K562 (cell line): ENCODE measurements around the gene NPAS3. TPM values are rescaled to one million over a fixed set of nuclear protein-coding genes. Genes with fewer than 3 reads are reported as not detected.

Experiments
- ATAC-seq: fragments of 200-7000 bp; cut with Tn5 transposase; 3 replicates; pipeline ENCODE4 v1.9.1; 2020; ENCODE audit warnings: moderate library complexity
- BruUV-seq: library from RNA; stranded (reverse); fragments of 400-500 nt; replicated peaks from 2 replicates; lab custom pipeline; 2021; lab: Mats Ljungman, UMichigan
- CTCF ChIA-PET: fragments of 300-600 bp; formaldehyde crosslinking; extraction: SDS; loops from one replicate; lab custom pipeline; 2021; ENCODE audit warnings: low intra/inter-chr PET ratio; lab: Yijun Ruan, JAX
- POLR2A ChIA-PET: fragments of 300-600, 350-650 bp; sonication (Branson Sonifier 250); formaldehyde crosslinking; extraction: SDS; loops from one replicate; lab custom pipeline; 2021; ENCODE audit warnings: antibody characterized with exemption, inconsistent platforms; lab: Yijun Ruan, JAX
- DNase-seq, 4 experiments: peaks; one replicate each; pipeline versions ENCODE4 v3.0.0 to v3.0.0-alpha.2; 2011 to 2018; ENCODE audit warnings: low spot score in 3 of 4, mixed read lengths in 3 of 4; ENCODE audit errors: extremely low read depth in 1 of 4
- FAIRE-seq: peaks from 2 replicates; lab custom pipeline; 2011; peaks lifted over from hg19 to GRCh38; lab: Jason Lieb, UNC
- H2AFZ ChIP-seq: 2 replicates; pipeline ENCODE4 v1.6.0; 2011; ENCODE audit warnings: low read depth, low read length, control low read depth, inconsistent platforms
- H3K27ac ChIP-seq: fragments of 200-600 bp; 3 replicates; pipeline ENCODE4 v1.8.0; 2011; ENCODE audit warnings: low read depth, mild to moderate bottlenecking, control low read depth, inconsistent platforms, low read length, moderate library complexity, mixed read lengths; ENCODE audit errors: extremely low read depth
- H3K27me3 ChIP-seq, 2 experiments: fragments of 300-600 bp in 1 of 2; 2 replicates in 1 of 2; 3 replicates in 1 of 2; pipeline versions ENCODE4 v1.6.0 to v1.8.0; 2011; ENCODE audit warnings: inconsistent platforms in 2 of 2, low read length in 2 of 2, mild to moderate bottlenecking in 1 of 2, mixed read lengths in 1 of 2, moderate library complexity in 1 of 2; ENCODE audit not compliant: control insufficient read depth in 2 of 2, insufficient read depth in 2 of 2
- H3K36me3 ChIP-seq: fragments of 300-600 bp; 3 replicates; pipeline ENCODE4 v1.8.0; 2011; ENCODE audit warnings: mild to moderate bottlenecking, low read length, inconsistent platforms; ENCODE audit not compliant: control insufficient read depth, insufficient read depth
- H3K4me1 ChIP-seq, 2 experiments: fragments of 200-600 bp in 1 of 2; replicated peaks in 1 of 2; 2 replicates in 1 of 2; 3 replicates in 1 of 2; pipeline versions ENCODE4 v1.5.1 to v1.8.0; 2011; ENCODE audit warnings: inconsistent platforms in 2 of 2, low read length in 2 of 2, mild to moderate bottlenecking in 1 of 2, mixed read lengths in 1 of 2, moderate library complexity in 1 of 2; ENCODE audit not compliant: control insufficient read depth in 2 of 2, insufficient read depth in 2 of 2
- H3K4me2 ChIP-seq: 2 replicates; pipeline ENCODE4 v1.6.1; 2011; ENCODE audit warnings: low read length, control low read depth, inconsistent platforms, mixed read lengths; ENCODE audit not compliant: insufficient read depth
- H3K4me3 ChIP-seq: fragments of 200-600 bp; sonication (generic), shearing (Covaris generic); 2 replicates; pipeline ENCODE4 v1.5.1; 2016; ENCODE audit warnings: control low read depth, inconsistent platforms
- H3K79me2 ChIP-seq: fragments of 200-600 bp; 3 replicates; pipeline ENCODE4 v1.8.0; 2011; ENCODE audit warnings: low read length, inconsistent platforms; ENCODE audit not compliant: control insufficient read depth, insufficient read depth
- H3K9ac ChIP-seq, 2 experiments: 2 replicates each; pipeline versions ENCODE4 v1.6.0 to v1.6.1; 2011; ENCODE audit warnings: low read depth in 2 of 2, low read length in 2 of 2, control low read depth in 1 of 2, inconsistent platforms in 1 of 2, mild to moderate bottlenecking in 1 of 2, mixed read lengths in 1 of 2; ENCODE audit not compliant: insufficient read depth in 1 of 2
- H3K9me1 ChIP-seq: one replicate; pipeline ENCODE4 v1.6.0; 2011; ENCODE audit warnings: inconsistent platforms, mild to moderate bottlenecking, low read length, moderate library complexity; ENCODE audit not compliant: control insufficient read depth, insufficient read depth
- H3K9me3 ChIP-seq: replicated peaks from 2 replicates; pipeline ENCODE4 v1.5.1; 2011; ENCODE audit warnings: low read depth, low read length, inconsistent platforms; ENCODE audit not compliant: control insufficient read depth, insufficient read depth
- H4K20me1 ChIP-seq: replicated peaks from 2 replicates; pipeline ENCODE4 v1.6.1; 2011; ENCODE audit warnings: low read length, inconsistent platforms, mixed read lengths; ENCODE audit not compliant: control insufficient read depth, insufficient read depth
- ARID2 ChIP-seq: fragments of 450-650 bp; IDR thresholded peaks from 2 replicates; pipeline ENCODE4 v1.6.1; 2017; ENCODE audit warnings: antibody characterized with exemption, mild to moderate bottlenecking
- ARNT ChIP-seq, 2 experiments: fragments of 450-650 bp; IDR thresholded peaks; 2 replicates each; pipeline ENCODE4 v1.6.1; 2016; ENCODE audit warnings: mild to moderate bottlenecking in 1 of 2
- CREB1 ChIP-seq, 2 experiments: sonication (generic) in 1 of 2; formaldehyde crosslinking in 1 of 2; IDR thresholded peaks; 2 replicates each; pipeline versions ENCODE4 v1.6.1 to v1.8.0; 2012 to 2022; ENCODE audit warnings: inconsistent platforms in 1 of 2, mild to moderate bottlenecking in 1 of 2, missing genetic modification reagents in 1 of 2, moderate library complexity in 1 of 2
- EP300 ChIP-seq: IDR thresholded peaks from 2 replicates; pipeline ENCODE4 v1.6.1; 2012; ENCODE audit warnings: low read length, improper control_type of control experiment
- NR4A1 ChIP-seq, 2 experiments: fragments of 250-450 bp in 1 of 2; fragments of 450-650 bp in 1 of 2; sonication (Bioruptor Pico) in 1 of 2; IDR thresholded peaks; 2 replicates each; pipeline versions ENCODE4 v1.4.0 to v1.6.1; 2016 to 2020; ENCODE audit warnings: mild to moderate bottlenecking in 2 of 2, missing compliant biosample characterization in 1 of 2, missing genetic modification characterization in 1 of 2, moderate library complexity in 1 of 2
- SPI1 ChIP-seq: IDR thresholded peaks from 2 replicates; pipeline ENCODE4 v1.6.1; 2011; ENCODE audit warnings: low read depth, low read length, control low read depth, borderline replicate concordance
- TAF1 ChIP-seq: IDR thresholded peaks from 2 replicates; pipeline ENCODE4 v1.6.1; 2011; ENCODE audit warnings: mild to moderate bottlenecking, low read length, moderate library complexity; ENCODE audit not compliant: insufficient read depth, control insufficient read depth, severe bottlenecking; ENCODE audit errors: extremely low read depth
- ZNF347 ChIP-seq: fragments of 450-650 bp; formaldehyde crosslinking; IDR thresholded peaks from 2 replicates; pipeline ENCODE4 v1.4.0; 2020; ENCODE audit warnings: low read depth, mild to moderate bottlenecking, moderate library complexity
- WGBS: fragments of 100-300 bp; shearing (Covaris generic); methylation state at CpG from one replicate; pipeline ENCODE4 v1.1.6; 2016; ENCODE audit warnings: low coverage, mixed read lengths; ENCODE audit not compliant: insufficient coverage; ENCODE audit errors: missing lambda C conversion rate; 5-methylcytosine and 5-hydroxymethylcytosine counted together
- in situ Hi-C: fragments of 300-500 bp; cut with MboI; formaldehyde crosslinking; loops from 4 replicates; pipeline ENCODE4 v1.15.0; 2018; ENCODE audit warnings: inconsistent platforms, mixed read lengths
- intact Hi-C: fragments of 100-400 bp; cut with micrococcal nuclease; formaldehyde crosslinking; loops from 2 replicates; pipeline ENCODE4 v1.14.2; 2022
- polyA plus RNA-seq, 8 experiments: library from polyadenylated mRNA; depleted of rRNA in 4 of 8; stranded (reverse) in 5 of 8; unstranded in 3 of 8; fragments of >200 nt; fragmentation: Nextera tagmentation in 2 of 8; fragmentation: Illumina TruSeq in 1 of 8; extraction: Ambion mirVana in 2 of 8; extraction: Trizol in 1 of 8; gene quantifications; 2 replicates each; pipeline versions ENCODE4 v1.2.1 to v1.2.3, GENCODE V29; 2011 to 2014; ENCODE audit warnings: inconsistent platforms in 1 of 8, missing spikeins in 1 of 8
- total RNA-seq, 7 experiments: library from RNA; depleted of rRNA in 6 of 7; stranded (reverse); fragments of >200 nt in 6 of 7; fragmentation: Illumina TruSeq in 2 of 7; extraction: Trizol in 2 of 7; gene quantifications; 2 replicates each; pipeline versions ENCODE4 v1.2.1 to v1.2.3, GENCODE V29; 2011 to 2021; ENCODE audit warnings: low replicate concordance in 1 of 7
- TF ChIP-seq, protein P1 (sequence below): fragments of 450-650 bp; formaldehyde crosslinking; IDR thresholded peaks from 2 replicates; pipeline ENCODE4 v1.4.0; 2020; ENCODE audit warnings: mild to moderate bottlenecking, mixed read lengths
- TF ChIP-seq, protein P2 (sequence below): fragments of 200-600 bp; sonication (generic); IDR thresholded peaks from one replicate; pipeline ENCODE4 v1.6.1; 2012; ENCODE audit warnings: mild to moderate bottlenecking, low read depth, low read length, inconsistent platforms

The NPAS3 gene
- total and polyA plus RNA-seq, 9 of the 15 experiments (the other 6 are each of a cell fraction or from before 2014, with no cell fraction given), result 0.04 TPM; not detected in 8

DNA sequence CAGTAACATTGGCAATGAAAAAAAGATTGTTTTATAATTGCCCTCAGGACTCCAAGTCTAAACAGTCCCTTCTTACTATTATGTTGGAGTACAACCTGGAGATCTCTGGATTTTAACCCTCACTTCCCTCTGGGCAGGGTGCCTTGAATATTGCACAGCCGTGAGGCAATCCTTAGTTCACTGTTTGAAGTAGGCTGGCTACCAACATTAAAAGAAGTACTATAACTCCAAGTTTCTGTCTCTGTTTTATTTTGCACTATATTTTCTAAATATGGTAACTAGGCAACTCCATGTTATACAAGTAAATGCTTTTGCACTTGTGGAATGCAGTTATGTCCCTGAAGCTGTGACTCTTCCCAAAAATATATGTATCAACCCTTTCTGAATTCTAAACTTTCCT is 521.5 kb downstream of the NPAS3 start:
- H3K4me3 ChIP-seq, result no peak overlapping the region
- no peak overlapping the region for H3K4me2 ChIP-seq
- no peak for FAIRE-seq
- H4K20me1 ChIP-seq, result no peaks in the 10 kb centered on the region
- no peaks in the 10 kb centered on the region for H3K9me3 ChIP-seq
- in situ Hi-C loops, result no loop called here
- no peak for DNase-seq
- H3K27me3 ChIP-seq, result peaks cover 0 to 4% of the 10 kb centered on the region in 2 experiments; a peak in 2 of 5 replicates
- H2AFZ ChIP-seq, result no peak overlapping the region
- H3K36me3 ChIP-seq, result no peaks in the 10 kb centered on the region
- 10% methylated on average over 1 of the region's 1 CpG for WGBS
- no peaks in the 10 kb centered on the region for H3K9me1 ChIP-seq
- intact Hi-C loops, result no loop called here
- POLR2A ChIA-PET, result no interaction called here
- no peaks in the 10 kb centered on the region for H3K4me1 ChIP-seq
- no peaks in the 10 kb centered on the region for H3K79me2 ChIP-seq
- H3K9ac ChIP-seq, result no peak overlapping the region
- ATAC-seq, result no peak
- H3K27ac ChIP-seq, result no peak overlapping the region
- BruUV-seq, result no TSS peak
- CTCF ChIA-PET, result no interaction called here
- TF ChIP-seq, protein P1, sequence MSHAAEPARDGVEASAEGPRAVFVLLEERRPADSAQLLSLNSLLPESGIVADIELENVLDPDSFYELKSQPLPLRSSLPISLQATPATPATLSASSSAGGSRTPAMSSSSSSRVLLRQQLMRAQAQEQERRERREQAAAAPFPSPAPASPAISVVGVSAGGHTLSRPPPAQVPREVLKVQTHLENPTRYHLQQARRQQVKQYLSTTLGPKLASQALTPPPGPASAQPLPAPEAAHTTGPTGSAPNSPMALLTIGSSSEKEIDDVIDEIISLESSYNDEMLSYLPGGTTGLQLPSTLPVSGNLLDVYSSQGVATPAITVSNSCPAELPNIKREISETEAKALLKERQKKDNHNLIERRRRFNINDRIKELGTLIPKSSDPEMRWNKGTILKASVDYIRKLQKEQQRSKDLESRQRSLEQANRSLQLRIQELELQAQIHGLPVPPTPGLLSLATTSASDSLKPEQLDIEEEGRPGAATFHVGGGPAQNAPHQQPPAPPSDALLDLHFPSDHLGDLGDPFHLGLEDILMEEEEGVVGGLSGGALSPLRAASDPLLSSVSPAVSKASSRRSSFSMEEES (CRISPR knock-in tag), result no peak
- TF ChIP-seq TAF1 (no peak), SPI1 (no peak), ZNF347 (no peak), ARID2 (no peak), NR4A1 (CRISPR knock-in tag; IDR thresholded peaks at IDR 0.05) (no peak), NR4A1 (tag; IDR thresholded peaks at IDR 0.05) (no peak), CREB1 (IDR thresholded peaks at IDR 0.05) (no peak), CREB1 (CRISPR knock-in tag; IDR thresholded peaks at IDR 0.05) (no peak), EP300 (no peak), ARNT (IDR thresholded peaks at IDR 0.05) (no peak)
- TF ChIP-seq, protein P2, sequence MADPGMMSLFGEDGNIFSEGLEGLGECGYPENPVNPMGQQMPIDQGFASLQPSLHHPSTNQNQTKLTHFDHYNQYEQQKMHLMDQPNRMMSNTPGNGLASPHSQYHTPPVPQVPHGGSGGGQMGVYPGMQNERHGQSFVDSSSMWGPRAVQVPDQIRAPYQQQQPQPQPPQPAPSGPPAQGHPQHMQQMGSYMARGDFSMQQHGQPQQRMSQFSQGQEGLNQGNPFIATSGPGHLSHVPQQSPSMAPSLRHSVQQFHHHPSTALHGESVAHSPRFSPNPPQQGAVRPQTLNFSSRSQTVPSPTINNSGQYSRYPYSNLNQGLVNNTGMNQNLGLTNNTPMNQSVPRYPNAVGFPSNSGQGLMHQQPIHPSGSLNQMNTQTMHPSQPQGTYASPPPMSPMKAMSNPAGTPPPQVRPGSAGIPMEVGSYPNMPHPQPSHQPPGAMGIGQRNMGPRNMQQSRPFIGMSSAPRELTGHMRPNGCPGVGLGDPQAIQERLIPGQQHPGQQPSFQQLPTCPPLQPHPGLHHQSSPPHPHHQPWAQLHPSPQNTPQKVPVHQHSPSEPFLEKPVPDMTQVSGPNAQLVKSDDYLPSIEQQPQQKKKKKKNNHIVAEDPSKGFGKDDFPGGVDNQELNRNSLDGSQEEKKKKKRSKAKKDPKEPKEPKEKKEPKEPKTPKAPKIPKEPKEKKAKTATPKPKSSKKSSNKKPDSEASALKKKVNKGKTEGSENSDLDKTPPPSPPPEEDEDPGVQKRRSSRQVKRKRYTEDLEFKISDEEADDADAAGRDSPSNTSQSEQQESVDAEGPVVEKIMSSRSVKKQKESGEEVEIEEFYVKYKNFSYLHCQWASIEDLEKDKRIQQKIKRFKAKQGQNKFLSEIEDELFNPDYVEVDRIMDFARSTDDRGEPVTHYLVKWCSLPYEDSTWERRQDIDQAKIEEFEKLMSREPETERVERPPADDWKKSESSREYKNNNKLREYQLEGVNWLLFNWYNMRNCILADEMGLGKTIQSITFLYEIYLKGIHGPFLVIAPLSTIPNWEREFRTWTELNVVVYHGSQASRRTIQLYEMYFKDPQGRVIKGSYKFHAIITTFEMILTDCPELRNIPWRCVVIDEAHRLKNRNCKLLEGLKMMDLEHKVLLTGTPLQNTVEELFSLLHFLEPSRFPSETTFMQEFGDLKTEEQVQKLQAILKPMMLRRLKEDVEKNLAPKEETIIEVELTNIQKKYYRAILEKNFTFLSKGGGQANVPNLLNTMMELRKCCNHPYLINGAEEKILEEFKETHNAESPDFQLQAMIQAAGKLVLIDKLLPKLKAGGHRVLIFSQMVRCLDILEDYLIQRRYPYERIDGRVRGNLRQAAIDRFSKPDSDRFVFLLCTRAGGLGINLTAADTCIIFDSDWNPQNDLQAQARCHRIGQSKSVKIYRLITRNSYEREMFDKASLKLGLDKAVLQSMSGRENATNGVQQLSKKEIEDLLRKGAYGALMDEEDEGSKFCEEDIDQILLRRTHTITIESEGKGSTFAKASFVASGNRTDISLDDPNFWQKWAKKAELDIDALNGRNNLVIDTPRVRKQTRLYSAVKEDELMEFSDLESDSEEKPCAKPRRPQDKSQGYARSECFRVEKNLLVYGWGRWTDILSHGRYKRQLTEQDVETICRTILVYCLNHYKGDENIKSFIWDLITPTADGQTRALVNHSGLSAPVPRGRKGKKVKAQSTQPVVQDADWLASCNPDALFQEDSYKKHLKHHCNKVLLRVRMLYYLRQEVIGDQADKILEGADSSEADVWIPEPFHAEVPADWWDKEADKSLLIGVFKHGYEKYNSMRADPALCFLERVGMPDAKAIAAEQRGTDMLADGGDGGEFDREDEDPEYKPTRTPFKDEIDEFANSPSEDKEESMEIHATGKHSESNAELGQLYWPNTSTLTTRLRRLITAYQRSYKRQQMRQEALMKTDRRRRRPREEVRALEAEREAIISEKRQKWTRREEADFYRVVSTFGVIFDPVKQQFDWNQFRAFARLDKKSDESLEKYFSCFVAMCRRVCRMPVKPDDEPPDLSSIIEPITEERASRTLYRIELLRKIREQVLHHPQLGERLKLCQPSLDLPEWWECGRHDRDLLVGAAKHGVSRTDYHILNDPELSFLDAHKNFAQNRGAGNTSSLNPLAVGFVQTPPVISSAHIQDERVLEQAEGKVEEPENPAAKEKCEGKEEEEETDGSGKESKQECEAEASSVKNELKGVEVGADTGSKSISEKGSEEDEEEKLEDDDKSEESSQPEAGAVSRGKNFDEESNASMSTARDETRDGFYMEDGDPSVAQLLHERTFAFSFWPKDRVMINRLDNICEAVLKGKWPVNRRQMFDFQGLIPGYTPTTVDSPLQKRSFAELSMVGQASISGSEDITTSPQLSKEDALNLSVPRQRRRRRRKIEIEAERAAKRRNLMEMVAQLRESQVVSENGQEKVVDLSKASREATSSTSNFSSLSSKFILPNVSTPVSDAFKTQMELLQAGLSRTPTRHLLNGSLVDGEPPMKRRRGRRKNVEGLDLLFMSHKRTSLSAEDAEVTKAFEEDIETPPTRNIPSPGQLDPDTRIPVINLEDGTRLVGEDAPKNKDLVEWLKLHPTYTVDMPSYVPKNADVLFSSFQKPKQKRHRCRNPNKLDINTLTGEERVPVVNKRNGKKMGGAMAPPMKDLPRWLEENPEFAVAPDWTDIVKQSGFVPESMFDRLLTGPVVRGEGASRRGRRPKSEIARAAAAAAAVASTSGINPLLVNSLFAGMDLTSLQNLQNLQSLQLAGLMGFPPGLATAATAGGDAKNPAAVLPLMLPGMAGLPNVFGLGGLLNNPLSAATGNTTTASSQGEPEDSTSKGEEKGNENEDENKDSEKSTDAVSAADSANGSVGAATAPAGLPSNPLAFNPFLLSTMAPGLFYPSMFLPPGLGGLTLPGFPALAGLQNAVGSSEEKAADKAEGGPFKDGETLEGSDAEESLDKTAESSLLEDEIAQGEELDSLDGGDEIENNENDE, result no peak
